DMS53 treated with DMSO at 0.1 percent for 48 hours (cell line): ENCODE data around the gene TADA1.

ENCODE experiments used
- DNase-seq: peaks from one replicate; lab custom pipeline; 2025; ENCODE audit not compliant: unreplicated experiment; lab: John Stamatoyannopoulos, UW

The TADA1 gene

DNA sequence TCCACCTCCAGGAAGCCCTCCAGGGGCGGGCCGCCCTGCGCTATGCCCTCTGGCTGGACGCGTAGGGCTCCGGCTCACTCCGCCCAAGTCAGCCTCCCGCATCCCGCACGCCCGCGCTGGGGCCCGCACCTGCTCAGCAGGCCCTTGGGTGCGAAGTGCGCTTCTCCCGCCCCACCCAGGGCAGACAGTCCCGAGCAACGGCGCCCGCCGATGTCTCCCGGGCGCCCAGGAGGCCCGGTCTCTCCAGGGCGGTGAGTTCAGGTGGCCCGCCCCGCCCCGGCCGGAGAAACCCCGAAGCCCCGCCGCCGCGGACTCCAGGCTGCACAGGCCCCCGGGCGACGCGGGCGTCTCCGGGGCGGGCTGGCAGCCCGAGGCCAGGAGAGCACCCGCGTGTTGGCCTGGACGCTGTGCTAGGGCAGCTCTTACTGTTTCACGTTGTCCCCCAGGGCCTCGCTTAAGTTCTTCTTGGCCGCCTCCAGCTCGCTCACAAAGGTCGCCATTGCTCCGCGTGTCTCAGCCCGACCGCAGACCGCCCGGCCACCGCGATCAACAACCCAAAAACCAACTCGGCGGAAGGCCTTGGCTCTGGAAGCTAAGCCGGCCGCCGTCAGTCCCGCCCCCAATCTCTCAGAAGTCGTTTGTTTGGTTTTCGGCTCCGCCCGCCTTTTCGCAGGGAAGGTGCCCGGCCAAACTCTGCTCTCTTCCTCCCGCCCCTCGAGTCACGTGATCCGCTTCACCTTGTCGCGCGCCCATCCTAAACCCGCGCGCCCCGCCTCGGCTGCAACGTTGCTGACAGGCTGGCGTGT lies at the start of gene TADA1:
TSS of gene TADA1 (minus strand) at position 531 of the 806 bp plus-strand sequence. CDS start at position 500, 31 bp downstream.
- DNase-seq = peak; percentile 98

GRCh38 chr1:166924823-166925541 lies 48.9 kb upstream of the TADA1 start:
- DNase-seq = no peak

DNA sequence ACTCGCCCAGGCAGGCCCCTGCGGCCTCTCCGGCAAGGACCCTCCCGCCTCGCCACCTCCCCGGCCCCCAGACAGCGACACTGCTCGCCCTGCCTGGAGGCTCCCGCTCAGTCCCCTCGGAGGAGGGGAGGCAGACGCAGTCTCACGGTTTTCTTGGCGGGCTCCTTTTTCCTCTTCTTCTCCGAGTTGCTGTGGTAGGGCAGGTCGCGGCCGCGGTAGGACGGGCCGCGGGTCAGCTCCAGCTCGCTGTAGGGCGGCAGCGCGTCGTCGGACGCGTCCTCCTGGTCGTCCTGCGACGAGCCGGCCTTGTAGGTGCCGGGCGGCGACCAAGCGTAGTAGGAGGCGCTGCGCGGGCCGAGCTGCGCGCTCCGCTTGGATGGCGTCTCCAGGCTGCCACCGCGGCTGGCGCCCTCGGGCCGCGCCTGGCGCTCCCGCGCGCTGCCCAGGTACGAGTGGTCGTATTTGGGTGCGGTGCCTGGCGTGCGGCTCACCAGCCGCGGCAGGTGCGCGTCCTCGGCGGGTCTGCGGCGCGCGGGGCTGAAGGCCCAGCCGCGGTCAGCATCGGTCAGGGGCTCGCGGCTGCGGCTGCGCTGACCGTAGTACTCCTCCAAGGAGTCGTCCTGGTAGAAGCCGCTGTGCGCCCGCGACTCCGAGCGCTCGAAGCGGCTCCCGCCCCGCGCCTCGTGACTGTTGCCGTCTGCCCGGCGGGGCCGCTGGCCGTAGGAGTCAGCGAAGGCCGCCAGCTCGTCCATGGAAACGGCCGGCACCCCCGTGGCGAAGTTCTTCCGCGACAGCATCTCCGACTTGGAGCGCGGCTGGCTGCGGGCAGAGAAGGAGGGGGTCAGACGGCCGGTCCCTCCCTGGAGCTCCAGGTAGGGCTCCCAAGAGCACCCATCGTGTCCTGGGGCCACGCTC lies 44.8 kb upstream of the TADA1 start:
- DNase-seq = no peak

GRCh38 chr1:166918956-166919316 lies 42.9 kb upstream of the TADA1 start:
- no peak for DNase-seq

GRCh38 chr1:166918088-166918955 lies 42.3 kb upstream of the TADA1 start:
- DNase-seq = no peak

GRCh38 chr1:166915941-166916340 lies 39.9 kb upstream of the TADA1 start:
- no peak for DNase-seq

GRCh38 chr1:166915042-166915441 lies 39.0 kb upstream of the TADA1 start:
- DNase-seq = no peak

- no peak for DNase-seq
These were observed 38.0 kb upstream of the TADA1 start for GRCh38 chr1:166914111-166914510.

GRCh38 chr1:166911624-166912023 lies 35.6 kb upstream of the TADA1 start:
- no peak for DNase-seq

- DNase-seq = peak; percentile 95
These were observed 34.4 kb upstream of the TADA1 start for GRCh38 chr1:166910396-166910994.

DNA sequence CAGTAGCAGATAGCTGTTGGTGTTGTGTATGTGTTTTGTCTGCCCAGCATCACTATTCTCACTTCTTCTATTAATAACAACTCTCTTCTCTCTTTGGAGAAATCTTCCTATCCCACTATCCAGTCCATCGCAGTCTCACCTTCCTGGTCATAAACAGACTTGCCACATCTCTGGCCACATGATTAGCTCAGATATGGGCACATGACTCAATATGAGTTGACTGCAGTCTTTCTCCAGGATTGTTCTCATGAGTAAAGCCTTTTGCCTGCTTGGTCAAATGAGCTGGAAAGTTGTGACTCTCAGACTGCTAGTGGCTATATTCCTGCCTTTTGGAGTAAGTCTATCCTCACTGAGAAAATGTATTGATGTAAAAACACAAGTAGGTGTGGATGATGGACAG lies 32.9 kb upstream of the TADA1 start:
- DNase-seq = no peak

DNA sequence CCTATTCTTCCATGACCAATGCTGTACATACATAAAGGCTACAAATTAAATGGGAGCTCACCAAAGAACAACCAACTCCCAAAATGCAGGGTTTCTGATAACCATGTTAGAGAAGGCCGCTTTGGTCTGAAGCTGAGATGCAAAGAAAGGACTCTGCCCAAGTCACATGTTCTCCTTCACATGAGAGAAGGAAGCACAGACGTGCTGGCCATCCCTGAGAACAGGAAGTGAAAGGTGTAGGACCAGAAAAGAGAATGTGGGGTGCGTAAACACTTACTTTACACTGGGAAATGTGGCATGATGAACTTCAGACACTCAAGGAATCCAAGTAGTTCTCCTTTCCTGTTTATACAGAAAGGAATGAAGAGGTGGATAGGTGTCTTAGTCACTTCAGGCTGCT lies 31.7 kb upstream of the TADA1 start:
- no peak for DNase-seq

DNA sequence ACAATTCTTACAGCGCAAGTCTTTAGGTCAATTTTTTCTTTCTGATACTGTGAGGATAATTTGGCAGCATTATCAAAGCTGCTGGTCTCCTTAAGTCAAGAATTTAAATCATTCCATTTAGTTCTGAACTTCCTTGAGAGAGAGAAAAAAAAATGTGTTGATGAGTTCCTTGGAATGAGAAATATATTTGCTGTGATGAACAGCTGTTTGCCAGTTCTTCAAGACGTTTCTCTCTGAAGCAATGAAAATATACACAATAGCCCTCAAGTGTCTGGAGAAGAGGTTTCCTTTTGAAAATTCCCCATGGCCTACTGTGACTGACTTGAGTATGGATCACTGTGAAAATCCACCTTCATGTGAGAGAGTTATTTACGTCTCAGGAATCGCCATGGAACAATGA lies 31.0 kb upstream of the TADA1 start:
- no peak for DNase-seq

DNA sequence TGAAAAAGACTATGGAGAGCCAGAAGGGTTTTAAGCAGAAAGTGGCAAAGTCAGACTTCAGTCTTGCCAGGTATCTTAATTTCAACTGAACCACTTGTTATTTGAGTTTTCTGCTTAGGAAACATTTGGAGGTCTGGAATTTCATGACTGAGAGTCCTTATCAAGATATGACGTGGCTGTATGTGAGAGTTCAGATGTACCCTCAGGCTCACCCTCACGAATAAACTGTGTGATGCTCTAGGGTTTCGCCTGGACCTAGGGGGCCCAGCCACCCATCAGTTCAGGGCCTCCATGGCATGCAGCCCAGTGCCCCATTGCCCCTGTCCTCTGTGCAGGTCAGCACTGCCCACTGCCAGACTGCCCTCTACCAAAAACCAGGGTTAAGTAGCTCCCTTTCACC lies 30.6 kb upstream of the TADA1 start:
- no peak for DNase-seq

DNA sequence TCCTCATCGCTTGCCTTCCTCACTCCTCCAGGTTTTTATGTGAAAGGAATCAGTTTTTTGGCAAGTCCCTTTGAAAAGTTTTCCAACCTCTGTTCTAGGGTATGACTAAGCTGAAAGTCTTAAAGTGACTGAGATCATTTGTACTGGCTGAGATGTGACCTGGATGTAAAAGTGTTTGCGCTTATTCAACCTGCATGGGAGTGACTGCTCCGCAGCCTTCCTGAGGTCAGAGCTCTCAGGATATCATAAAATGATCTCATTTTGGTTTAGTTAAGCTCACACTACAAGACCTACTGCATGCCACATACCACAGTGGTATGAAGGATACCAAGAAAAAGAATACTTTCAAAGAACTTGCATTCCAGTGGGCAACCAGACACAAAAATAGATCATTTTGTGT lies 29.8 kb upstream of the TADA1 start:
- no peak for DNase-seq

GRCh38 chr1:166905136-166905535 lies 29.1 kb upstream of the TADA1 start:
- DNase-seq = no peak

DNA sequence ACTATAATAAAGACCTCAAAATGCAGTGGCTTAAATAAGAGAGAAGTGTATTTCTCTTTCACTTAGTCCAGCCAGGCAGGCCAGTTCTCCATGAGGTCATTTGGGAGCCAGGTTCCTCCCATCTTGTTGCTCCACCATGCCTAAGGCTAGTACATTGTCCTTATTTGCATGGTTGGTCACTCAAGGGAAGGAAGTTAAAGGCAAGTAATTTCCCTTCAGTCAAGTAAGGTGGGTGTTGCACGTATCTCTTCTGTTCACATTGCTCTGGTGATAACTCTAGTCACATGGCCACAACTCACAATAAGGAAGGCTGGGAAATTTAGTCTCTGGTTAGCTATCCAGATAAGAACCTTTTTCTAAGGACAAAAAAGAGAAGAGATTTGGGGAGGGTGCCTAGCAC lies 27.2 kb upstream of the TADA1 start:
- no peak for DNase-seq

GRCh38 chr1:166902279-166902678 lies 26.2 kb upstream of the TADA1 start:
- no peak for DNase-seq

- DNase-seq = no peak
These were observed 24.9 kb upstream of the TADA1 start for GRCh38 chr1:166900987-166901386.

GRCh38 chr1:166899769-166900168 lies 23.7 kb upstream of the TADA1 start:
- DNase-seq = no peak
